GM18951 (cell line): Measurements from ENCODE around the gene RHBDL1.
A peak's percentile ranks its signal among the peaks of the same experiment; 100 is the strongest.

Source experiments
- POLR2A ChIP-seq: IDR thresholded peaks from 4 replicates; pipeline ENCODE4 v1.6.1; 2011; ENCODE audit warnings: mild to moderate bottlenecking; ENCODE audit not compliant: insufficient read length, insufficient read depth; ENCODE audit errors: extremely low read depth
- in situ Hi-C: fragments of 300-500 bp; cut with MboI; formaldehyde crosslinking; loops from one replicate; pipeline ENCODE4 v1.12.0; 2022; ENCODE audit warnings: low sequenced_read_pairs, mixed read lengths, inconsistent platforms; ENCODE audit not compliant: unreplicated experiment

Gene RHBDL1

DNA sequence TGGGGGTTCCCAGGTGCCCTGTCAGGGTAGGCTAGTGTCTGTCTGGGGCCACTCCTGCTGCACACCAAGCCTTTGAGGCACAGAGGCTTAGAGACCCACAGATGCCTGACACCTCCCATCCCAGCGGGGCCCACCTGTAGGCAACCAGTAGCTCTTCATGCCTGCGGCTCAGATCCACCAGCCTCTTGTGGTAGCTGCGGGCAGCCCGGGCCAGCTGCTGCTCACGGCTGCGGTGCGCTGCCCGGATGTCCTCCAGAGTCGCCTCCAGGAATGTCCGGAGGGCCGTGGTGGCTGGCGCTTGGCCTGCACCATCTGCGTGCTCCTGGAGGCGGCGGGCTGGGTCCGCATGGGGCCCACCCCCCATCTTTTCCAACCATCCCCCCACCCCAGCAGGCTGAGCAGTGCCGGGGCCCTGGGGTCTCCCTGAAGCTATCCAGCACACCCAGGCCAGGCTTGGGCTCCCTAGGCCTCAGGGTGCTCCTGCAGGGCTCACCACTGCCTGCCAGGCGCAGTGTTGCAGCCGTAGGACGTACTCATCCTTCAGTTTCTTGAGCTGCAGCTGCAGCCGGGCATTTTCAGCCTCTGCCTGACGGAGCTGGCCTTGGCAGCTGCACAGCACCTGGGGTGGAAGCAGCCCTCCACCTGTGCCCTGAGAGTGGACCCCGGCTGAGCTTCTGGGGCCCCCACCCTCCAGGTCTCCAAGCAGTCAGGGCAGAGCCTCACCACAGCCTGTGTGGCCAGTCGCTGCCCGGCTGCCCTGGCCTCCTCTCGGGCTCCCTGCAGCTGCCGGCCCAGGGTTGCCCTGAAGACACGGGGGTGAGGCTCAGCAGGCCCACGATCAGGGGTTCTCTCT is 48.9 kb downstream of the RHBDL1 start:
- no peak for TF ChIP-seq POLR2A
- in situ Hi-C loops = no loop called here

DNA sequence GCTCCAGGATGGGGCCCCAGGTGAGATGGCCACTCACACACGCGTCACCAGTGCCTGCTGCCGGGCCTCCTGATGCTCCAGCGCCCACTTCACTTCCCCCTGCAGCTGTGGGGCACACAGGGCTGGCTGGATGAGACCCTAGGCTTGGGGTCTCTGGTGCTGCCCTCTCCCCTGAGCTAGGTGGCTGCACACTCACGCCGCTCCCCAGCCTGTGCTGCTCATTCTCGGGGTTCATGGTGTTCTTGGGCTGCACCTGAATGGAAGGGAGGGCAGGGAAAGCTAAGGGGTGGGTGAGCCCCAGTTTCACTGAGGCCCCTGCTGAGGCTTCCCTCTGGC is 49.5 kb downstream of the RHBDL1 start:
- no peak for TF ChIP-seq POLR2A
- in situ Hi-C loops = no loop called here

DNA sequence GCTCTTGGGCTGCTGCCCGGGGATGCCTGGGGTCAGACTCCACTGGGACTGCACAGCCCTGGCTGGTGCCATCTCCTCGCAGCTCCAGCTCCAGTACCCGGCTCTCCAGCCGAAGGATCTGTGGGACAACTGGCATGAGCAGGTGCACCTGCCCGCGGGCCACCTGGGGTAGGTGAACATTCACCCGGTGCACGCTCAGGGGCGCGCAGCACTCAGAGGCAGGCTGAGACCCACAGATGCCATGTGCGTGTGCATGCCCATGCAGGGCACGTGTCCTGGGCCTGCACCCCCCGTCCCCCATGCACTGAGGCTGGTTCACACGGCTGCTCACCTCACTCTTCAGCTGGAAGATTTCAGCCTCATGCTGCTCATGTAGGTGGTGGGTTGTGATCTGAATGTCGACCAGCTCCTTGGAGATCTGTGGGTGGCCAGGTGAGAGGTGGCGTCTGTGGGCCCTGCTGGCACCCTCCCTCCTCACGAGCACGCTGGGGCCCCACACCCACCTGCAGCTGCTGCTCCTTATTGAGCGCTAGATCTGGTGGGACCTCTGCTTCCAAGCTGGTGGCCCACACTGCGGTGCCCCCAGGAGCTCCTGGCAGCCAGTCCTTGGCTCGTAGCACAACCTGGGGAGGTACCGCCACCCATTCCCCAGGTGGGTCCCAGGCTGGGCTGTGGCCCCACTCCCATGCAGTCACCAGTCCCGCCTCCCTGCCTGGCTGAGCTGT is 50.2 kb downstream of the RHBDL1 start:
- no peak for TF ChIP-seq POLR2A
- in situ Hi-C loops = no loop called here

DNA sequence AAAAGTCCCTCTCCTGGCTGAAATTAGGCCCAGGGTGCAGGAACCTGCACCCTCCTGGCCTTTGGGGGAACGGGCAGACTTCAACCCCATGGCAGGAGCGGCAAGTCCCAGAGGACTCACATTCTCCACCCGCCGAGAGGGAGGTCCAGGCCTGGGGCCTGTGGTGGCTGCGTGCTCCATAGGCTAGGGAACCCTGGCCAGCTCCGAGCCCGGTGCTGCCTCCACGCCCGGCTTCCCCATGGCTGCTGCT is 50.6 kb downstream of the RHBDL1 start:
- TF ChIP-seq POLR2A = no peak
- in situ Hi-C loops = no loop called here

DNA sequence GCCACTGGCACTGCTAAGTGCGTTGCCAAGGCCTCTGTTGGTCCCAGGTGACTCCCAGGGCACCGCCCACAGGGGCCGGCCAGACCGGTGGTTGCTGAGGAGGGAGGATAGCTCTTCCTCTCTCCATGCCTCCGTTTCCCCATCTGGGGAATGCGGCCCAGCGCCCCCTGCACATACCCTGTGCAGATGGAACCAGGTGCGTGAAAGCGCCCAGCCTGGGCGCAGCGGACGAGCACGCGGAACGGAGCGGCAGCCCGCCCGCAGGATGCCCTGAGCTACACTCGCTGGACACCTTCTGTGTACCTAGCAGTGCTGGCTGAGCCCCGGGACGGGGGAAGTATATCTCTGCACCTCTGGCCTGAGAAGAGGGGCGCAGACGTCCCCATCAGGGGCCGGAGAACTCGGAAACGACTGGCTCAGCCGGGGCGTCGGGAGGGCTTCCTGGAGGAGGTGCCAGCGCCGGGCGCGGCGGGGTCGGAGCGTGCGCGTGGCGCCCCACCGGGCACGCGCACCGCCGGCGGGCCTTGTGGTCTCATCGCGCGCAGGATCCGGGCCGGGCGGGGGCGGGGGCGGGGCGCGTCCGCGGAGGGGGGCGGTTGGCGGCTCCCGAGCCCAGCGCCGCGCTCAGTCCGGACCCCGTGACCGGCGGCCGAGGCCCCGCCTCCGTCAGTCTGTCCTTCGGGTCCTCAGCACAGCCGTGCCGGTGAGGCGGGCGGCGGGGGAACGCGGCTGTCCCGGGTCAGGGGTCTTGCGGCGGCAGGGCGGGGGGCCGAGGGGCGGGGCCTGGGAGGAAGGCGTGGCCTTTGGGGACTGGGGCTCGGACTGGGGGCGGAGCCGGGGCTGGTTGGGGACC is 51.2 kb downstream of the RHBDL1 start, which contains the start of the genes CCDC78 and HAGHL:
CCDC78 (minus strand) TSS at position 6 of the 853 bp plus-strand sequence. CDS start 76 bp downstream, outside the sequence.
HAGHL (plus strand) TSS at position 669 of the 853 bp plus-strand sequence. CDS start 404 bp downstream, outside the sequence.
- TF ChIP-seq POLR2A = no peak

DNA sequence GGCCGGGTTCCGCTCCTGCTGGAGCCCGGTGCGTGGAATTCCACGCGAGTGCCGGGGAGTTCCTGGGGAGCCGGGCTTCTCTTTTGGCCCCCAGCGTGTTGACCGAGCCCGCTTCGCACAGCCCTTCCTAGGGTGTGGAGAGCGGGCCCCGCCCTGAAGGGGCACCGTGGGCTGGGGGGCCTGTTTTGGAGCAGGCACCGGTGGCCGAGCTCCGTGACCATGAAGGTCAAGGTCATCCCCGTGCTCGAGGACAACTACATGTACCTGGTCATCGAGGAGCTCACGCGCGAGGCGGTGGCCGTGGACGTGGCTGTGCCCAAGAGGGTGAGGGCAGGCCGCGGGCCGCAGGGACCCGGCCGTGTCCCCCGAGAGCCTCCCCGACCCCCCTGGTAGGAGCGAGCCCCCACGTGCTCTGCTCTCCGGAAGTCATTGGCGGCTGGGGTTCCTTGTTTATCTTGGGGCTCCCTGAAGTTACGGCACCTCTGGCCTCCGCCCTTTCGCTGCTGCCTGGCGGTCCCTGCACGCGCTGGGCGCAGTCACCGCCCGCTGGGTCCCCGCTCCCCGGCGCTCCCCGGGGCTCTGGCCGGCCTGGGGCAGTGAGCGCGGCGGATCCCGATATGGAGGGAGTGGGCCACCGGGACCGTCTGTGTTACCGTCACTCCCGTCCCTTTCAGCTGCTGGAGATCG is 52.0 kb downstream of the RHBDL1 start:
- TF ChIP-seq POLR2A = peak; percentile 45
- in situ Hi-C loops = no loop called here

More for the DNA sequence above, 51.2 kb downstream of the RHBDL1 start, which contains the start of the genes CCDC78 and HAGHL:
- in situ Hi-C loops = no loop called here
